ENCODE results near the gene SNRNP25. TPM values are rescaled to one million over a fixed set of nuclear protein-coding genes. Genes with fewer than 3 reads are reported as not detected.

Gene SNRNP25
- total RNA-seq, 2 donors from 2014 or later, result 47.1 to 78.3 TPM

DNA sequence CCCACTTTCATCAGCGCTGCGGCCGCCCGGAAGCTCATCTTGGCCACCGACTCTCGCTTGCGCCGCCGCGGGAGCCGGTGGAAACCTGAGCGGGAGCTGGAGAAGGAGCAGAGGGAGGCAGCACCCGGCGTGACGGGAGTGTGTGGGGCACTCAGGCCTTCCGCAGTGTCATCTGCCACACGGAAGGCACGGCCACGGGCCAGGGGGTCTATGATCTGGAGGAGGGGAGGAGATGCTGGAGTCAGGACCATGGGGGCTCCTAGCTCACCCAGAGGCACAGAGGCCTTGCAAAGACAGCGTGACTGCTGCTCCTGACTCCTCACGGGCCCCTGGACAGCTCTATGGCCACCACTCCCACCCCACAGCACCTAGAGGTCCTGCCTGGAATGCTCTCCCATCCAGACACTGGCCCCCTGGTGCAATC is 9.4 kb downstream of the SNRNP25 start:
- Histone ChIP-seq H3K36me3 (peaks cover 72% of the 10 kb centered on the region), H3K27me3 (no peaks in the 10 kb centered on the region), H3K27ac (no peak overlapping the region), H3K4me1 (peaks cover 0 to 27% of the 10 kb centered on the region in 2 donors), H3K4me3 (no peak overlapping the region), H3K9me3 (no peaks in the 10 kb centered on the region)
- no peak for DNase-seq (ENCODE audit: low spot score)
- TF ChIP-seq CTCF (IDR thresholded peaks at IDR 0.05), result no peak

GRCh38 chr16:63466-63865 is 9.8 kb downstream of the SNRNP25 start:
- Histone ChIP-seq H3K9me3 (no peaks in the 10 kb centered on the region), H3K27me3 (no peaks in the 10 kb centered on the region), H3K4me1 (peaks cover 0 to 31% of the 10 kb centered on the region in 2 donors), H3K4me3 (no peak overlapping the region), H3K27ac (no peak overlapping the region), H3K36me3 (peaks cover 67% of the 10 kb centered on the region)
- no peak for DNase-seq (ENCODE audit: low spot score)
- no peak for TF ChIP-seq CTCF (IDR thresholded peaks at IDR 0.05)

DNA sequence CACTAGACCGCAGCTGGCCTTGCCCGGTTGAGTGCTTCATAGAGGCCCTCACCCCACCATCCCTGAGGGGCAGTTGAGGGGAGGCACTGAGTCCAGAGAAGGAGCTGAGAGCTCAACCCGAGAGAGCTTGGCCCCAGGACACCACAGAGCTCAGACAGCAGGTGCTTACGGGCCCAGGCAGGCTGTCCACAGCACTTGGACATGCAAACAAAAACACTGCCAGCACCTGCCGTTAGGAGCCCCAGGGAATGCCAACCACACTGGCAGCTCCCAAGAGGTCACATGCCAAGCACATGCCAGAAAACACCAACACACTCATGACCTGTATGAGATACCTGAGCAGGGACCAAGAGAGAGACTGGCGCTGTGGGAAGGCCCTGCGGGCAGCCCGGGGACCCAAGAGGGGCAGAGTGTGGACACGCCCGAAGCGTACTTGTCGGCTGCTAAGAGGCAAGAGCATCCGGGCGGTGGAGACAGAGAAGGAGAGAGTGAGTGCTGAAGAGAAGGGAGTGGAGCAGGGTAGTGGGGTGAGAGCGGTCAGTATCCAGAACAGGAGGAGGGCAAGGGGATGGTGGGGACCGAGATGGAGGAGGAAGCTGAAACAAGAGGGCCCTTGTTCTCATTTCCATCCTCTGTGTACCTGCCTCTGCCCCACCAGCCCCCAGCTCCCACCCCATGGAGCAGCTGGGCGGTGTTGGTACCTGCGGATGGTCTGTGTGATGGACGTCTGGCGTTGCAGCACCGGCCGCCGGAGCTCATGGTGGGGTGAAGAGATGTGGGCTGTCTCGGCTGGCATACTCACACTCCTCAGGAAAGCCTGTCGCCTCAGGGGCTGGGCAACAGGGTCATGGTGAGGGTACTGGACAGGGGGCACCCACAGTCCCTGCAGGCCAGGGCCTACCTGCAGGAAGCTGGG is 10.6 kb downstream of the SNRNP25 start:
- peaks cover 59% of the 10 kb centered on the region for H3K36me3 ChIP-seq
- no peak overlapping the region for H3K27ac ChIP-seq
- no peaks in the 10 kb centered on the region for H3K27me3 ChIP-seq
- no peaks in the 10 kb centered on the region for H3K9me3 ChIP-seq
- TF ChIP-seq CTCF (IDR thresholded peaks at IDR 0.05), result no peak
- DNase-seq (ENCODE audit: low spot score), result no peak
- H3K4me1 ChIP-seq, result peaks cover 0 to 39% of the 10 kb centered on the region in 2 donors
- no peak overlapping the region for H3K4me3 ChIP-seq

GRCh38 chr16:64914-65255 is 11.3 kb downstream of the SNRNP25 start:
- H3K36me3 ChIP-seq, result peaks cover 53% of the 10 kb centered on the region
- no peak overlapping the region for H3K4me3 ChIP-seq
- H3K9me3 ChIP-seq, result no peaks in the 10 kb centered on the region
- no peak for DNase-seq (ENCODE audit: low spot score)
- no peaks in the 10 kb centered on the region for H3K27me3 ChIP-seq
- no peak for TF ChIP-seq CTCF (IDR thresholded peaks at IDR 0.05)
- H3K27ac ChIP-seq, result no peak overlapping the region
- H3K4me1 ChIP-seq, result peaks cover 0 to 46% of the 10 kb centered on the region in 2 donors

- H3K27me3 ChIP-seq, result no peaks in the 10 kb centered on the region
- no peaks in the 10 kb centered on the region for H3K9me3 ChIP-seq
- peaks cover 0 to 54% of the 10 kb centered on the region in 2 donors for H3K4me1 ChIP-seq
- DNase-seq (ENCODE audit: low spot score), result peak; percentile 89
- H3K4me3 ChIP-seq, result no peak overlapping the region
- TF ChIP-seq CTCF (IDR thresholded peaks at IDR 0.05), result peak; percentile 88 to 98
- peaks cover 45% of the 10 kb centered on the region for H3K36me3 ChIP-seq
- no peak overlapping the region for H3K27ac ChIP-seq
These were observed 12.1 kb downstream of the SNRNP25 start for GRCh38 chr16:65745-66144.
